Breast epithelium (tissue), 3 donors: ENCODE data around the gene PLD4.

ENCODE experiments used
- POLR2A ChIP-seq: fragments of 450-650 bp; IDR thresholded peaks from one replicate; pipeline ENCODE4 v1.6.1; 2016; ENCODE audit warnings: antibody characterized with exemption, mild to moderate bottlenecking, moderate library complexity
- POLR2AphosphoS5 ChIP-seq, 3 donors: sonication (generic); formaldehyde crosslinking; IDR thresholded peaks; one replicate each; pipeline ENCODE4 v1.6.1; 2017; ENCODE audit warnings: antibody characterized with exemption in 3 of 3
- TF ChIP-seq, protein P1 (sequence below), 3 donors: fragments of 450-650 bp; IDR thresholded peaks; one replicate each; pipeline ENCODE4 v1.5.1; 2016 to 2017; ENCODE audit warnings: antibody characterized with exemption in 3 of 3, mild to moderate bottlenecking in 3 of 3, moderate library complexity in 3 of 3

DNA sequence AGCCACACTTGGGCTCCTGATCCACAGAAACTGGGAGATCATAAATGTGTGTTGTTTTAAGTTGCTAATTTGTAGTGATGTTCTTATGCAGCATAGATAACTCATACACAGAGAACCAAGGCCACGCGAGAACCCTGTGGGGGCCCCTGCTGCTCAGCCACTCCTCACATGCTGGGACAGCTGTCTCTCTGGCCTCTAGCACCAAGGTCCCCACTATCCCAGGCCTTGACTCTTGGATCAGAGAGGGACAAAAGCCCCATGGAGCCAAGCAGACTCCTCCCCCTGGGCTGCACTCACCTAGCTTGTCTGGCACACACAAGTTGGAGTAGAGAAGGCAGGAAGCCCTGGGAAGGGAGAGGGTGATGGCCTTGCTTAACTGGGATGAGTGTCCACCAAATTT, 11.3 kb downstream of the PLD4 start:
- TF ChIP-seq, protein P1, sequence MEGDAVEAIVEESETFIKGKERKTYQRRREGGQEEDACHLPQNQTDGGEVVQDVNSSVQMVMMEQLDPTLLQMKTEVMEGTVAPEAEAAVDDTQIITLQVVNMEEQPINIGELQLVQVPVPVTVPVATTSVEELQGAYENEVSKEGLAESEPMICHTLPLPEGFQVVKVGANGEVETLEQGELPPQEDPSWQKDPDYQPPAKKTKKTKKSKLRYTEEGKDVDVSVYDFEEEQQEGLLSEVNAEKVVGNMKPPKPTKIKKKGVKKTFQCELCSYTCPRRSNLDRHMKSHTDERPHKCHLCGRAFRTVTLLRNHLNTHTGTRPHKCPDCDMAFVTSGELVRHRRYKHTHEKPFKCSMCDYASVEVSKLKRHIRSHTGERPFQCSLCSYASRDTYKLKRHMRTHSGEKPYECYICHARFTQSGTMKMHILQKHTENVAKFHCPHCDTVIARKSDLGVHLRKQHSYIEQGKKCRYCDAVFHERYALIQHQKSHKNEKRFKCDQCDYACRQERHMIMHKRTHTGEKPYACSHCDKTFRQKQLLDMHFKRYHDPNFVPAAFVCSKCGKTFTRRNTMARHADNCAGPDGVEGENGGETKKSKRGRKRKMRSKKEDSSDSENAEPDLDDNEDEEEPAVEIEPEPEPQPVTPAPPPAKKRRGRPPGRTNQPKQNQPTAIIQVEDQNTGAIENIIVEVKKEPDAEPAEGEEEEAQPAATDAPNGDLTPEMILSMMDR (IDR thresholded peaks at IDR 0.05): no peak
- TF ChIP-seq POLR2AphosphoS5 (IDR thresholded peaks at IDR 0.05) (no peak), POLR2A (no peak)
